ENCODE data around the gene MRPS10.

MRPS10 gene

GRCh38 chr6:42236682-42237473, 19.2 kb upstream of the MRPS10 start:
- ATAC-seq = no peak
- TF ChIP-seq ZNF8 (CRISPR knock-in tag; IDR thresholded peaks at IDR 0.05) (no peak), ZFP3 (CRISPR knock-in tag; IDR thresholded peaks at IDR 0.05) (no peak), ESRRG (CRISPR knock-in tag; IDR thresholded peaks at IDR 0.05) (no peak), TOX (CRISPR knock-in tag; IDR thresholded peaks at IDR 0.05; ENCODE audit: borderline replicate concordance) (no peak), ZNF565 (CRISPR knock-in tag; conservative IDR thresholded peaks at IDR 0.05; ENCODE audit: low read depth) (no peak), GLIS3 (CRISPR knock-in tag; IDR thresholded peaks at IDR 0.05) (no peak), PPARA (CRISPR knock-in tag; IDR thresholded peaks at IDR 0.05; ENCODE audit: borderline replicate concordance) (no peak), TCF4 (CRISPR knock-in tag; IDR thresholded peaks at IDR 0.05; ENCODE audit: borderline replicate concordance) (no peak), SNAI2 (CRISPR knock-in tag; IDR thresholded peaks at IDR 0.05) (no peak), ARNTL (CRISPR knock-in tag; IDR thresholded peaks at IDR 0.05; ENCODE audit: borderline replicate concordance, low read depth) (no peak), ZNF70 (CRISPR knock-in tag; IDR thresholded peaks at IDR 0.05) (no peak), CSRNP3 (CRISPR knock-in tag; IDR thresholded peaks at IDR 0.05) (no peak), BACH2 (CRISPR knock-in tag; IDR thresholded peaks at IDR 0.05; ENCODE audit: borderline replicate concordance) (no peak)
- TF ChIP-seq, protein P1, sequence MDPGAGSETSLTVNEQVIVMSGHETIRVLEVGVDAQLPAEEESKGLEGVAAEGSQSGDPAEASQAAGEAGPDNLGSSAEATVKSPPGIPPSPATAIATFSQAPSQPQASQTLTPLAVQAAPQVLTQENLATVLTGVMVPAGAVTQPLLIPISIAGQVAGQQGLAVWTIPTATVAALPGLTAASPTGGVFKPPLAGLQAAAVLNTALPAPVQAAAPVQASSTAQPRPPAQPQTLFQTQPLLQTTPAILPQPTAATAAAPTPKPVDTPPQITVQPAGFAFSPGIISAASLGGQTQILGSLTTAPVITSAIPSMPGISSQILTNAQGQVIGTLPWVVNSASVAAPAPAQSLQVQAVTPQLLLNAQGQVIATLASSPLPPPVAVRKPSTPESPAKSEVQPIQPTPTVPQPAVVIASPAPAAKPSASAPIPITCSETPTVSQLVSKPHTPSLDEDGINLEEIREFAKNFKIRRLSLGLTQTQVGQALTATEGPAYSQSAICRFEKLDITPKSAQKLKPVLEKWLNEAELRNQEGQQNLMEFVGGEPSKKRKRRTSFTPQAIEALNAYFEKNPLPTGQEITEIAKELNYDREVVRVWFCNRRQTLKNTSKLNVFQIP (CRISPR knock-in tag; IDR thresholded peaks at IDR 0.05; ENCODE audit: borderline replicate concordance, low read depth) = no peak

- TF ChIP-seq ZC3H10 (CRISPR knock-in tag; IDR thresholded peaks at IDR 0.05) = no peak
- no peak for TF ChIP-seq ISL1 (CRISPR knock-in tag; IDR thresholded peaks at IDR 0.05)
- no peak for TF ChIP-seq TCF4 (CRISPR knock-in tag; IDR thresholded peaks at IDR 0.05; ENCODE audit: borderline replicate concordance)
- TF ChIP-seq ZNF8 (CRISPR knock-in tag; IDR thresholded peaks at IDR 0.05) = no peak
- TF ChIP-seq, protein P1 (CRISPR knock-in tag; IDR thresholded peaks at IDR 0.05; ENCODE audit: borderline replicate concordance, low read depth) = no peak
- TF ChIP-seq CSRNP3 (CRISPR knock-in tag; IDR thresholded peaks at IDR 0.05) = no peak
- no peak for TF ChIP-seq RARB (CRISPR knock-in tag; IDR thresholded peaks at IDR 0.05)
- TF ChIP-seq OSR1 (CRISPR knock-in tag; IDR thresholded peaks at IDR 0.05) = no peak
- TF ChIP-seq SNAI2 (CRISPR knock-in tag; IDR thresholded peaks at IDR 0.05) = no peak
- no peak for TF ChIP-seq PATZ1 (CRISPR knock-in tag; IDR thresholded peaks at IDR 0.05; ENCODE audit: borderline replicate concordance)
- TF ChIP-seq, protein P2, sequence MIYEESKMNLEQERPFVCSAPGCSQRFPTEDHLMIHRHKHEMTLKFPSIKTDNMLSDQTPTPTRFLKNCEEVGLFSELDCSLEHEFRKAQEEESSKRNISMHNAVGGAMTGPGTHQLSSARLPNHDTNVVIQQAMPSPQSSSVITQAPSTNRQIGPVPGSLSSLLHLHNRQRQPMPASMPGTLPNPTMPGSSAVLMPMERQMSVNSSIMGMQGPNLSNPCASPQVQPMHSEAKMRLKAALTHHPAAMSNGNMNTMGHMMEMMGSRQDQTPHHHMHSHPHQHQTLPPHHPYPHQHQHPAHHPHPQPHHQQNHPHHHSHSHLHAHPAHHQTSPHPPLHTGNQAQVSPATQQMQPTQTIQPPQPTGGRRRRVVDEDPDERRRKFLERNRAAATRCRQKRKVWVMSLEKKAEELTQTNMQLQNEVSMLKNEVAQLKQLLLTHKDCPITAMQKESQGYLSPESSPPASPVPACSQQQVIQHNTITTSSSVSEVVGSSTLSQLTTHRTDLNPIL (CRISPR knock-in tag; IDR thresholded peaks at IDR 0.05; ENCODE audit: low read depth) = no peak
- no peak for TF ChIP-seq ZFP30 (CRISPR knock-in tag; IDR thresholded peaks at IDR 0.05)
- TF ChIP-seq ARNTL (CRISPR knock-in tag; IDR thresholded peaks at IDR 0.05; ENCODE audit: borderline replicate concordance, low read depth) = no peak
- TF ChIP-seq ZNF70 (CRISPR knock-in tag; IDR thresholded peaks at IDR 0.05) = no peak
- no peak for TF ChIP-seq PPARA (CRISPR knock-in tag; IDR thresholded peaks at IDR 0.05; ENCODE audit: borderline replicate concordance)
- no peak for TF ChIP-seq ESRRG (CRISPR knock-in tag; IDR thresholded peaks at IDR 0.05)
- TF ChIP-seq TOX (CRISPR knock-in tag; IDR thresholded peaks at IDR 0.05; ENCODE audit: borderline replicate concordance) = no peak
- no peak for TF ChIP-seq CSDC2 (CRISPR knock-in tag; IDR thresholded peaks at IDR 0.05)
- ATAC-seq = no peak
These were observed 18.4 kb upstream of the MRPS10 start for GRCh38 chr6:42236030-42236429.

Data from SK-N-SH treated with all-trans-retinoic acid at 6 μM for 48 hours (cell line).